HEK293 (cell line): ENCODE measurements around the gene RBCK1.

Experiments used
- CTCF ChIA-PET: fragments of 350-600 bp; formaldehyde crosslinking; extraction: SDS; loops from one replicate; lab custom pipeline; 2021; ENCODE audit warnings: antibody characterized with exemption; lab: Yijun Ruan, JAX
- POLR2A ChIA-PET: fragments of 300-600 bp; formaldehyde crosslinking; extraction: SDS; loops from one replicate; lab custom pipeline; 2020; ENCODE audit warnings: antibody characterized with exemption, inconsistent platforms; lab: Yijun Ruan, JAX
- H3K27ac ChIP-seq: fragments of 200-500 bp; sonication (Bioruptor generic); 2 replicates; pipeline ENCODE4 v1.5.1; 2014; ENCODE audit warnings: low read depth, low read length, control low read depth, inconsistent platforms; ENCODE audit errors: extremely low read depth
- H3K36me3 ChIP-seq, 2 experiments: fragments of 200-500 bp in 1 of 2; sonication (Bioruptor generic) in 1 of 2; 1 replicate in 1 of 2; 2 replicates in 1 of 2; pipeline ENCODE4 v1.5.1; 2014 to 2017; ENCODE audit warnings: inconsistent platforms in 2 of 2, low read length in 2 of 2; ENCODE audit not compliant: control insufficient read depth in 2 of 2, insufficient read depth in 1 of 2
- H3K4me1 ChIP-seq: fragments of 200-500 bp; sonication (Bioruptor generic); 2 replicates; pipeline ENCODE4 v1.5.1; 2014; ENCODE audit warnings: mild to moderate bottlenecking, low read length, inconsistent platforms; ENCODE audit not compliant: control insufficient read depth, insufficient read depth
- H3K4me3 ChIP-seq: 2 replicates; pipeline ENCODE4 v1.5.1; 2011; ENCODE audit warnings: low read depth, mild to moderate bottlenecking, control low read depth, low read length, moderate library complexity
- H3K9me3 ChIP-seq: fragments of 200-500 bp; sonication (Bioruptor generic); 2 replicates; pipeline ENCODE4 v1.5.1; 2014; ENCODE audit warnings: low read depth, low read length, inconsistent platforms; ENCODE audit not compliant: control insufficient read depth, insufficient read depth
- PRDM4 ChIP-seq: fragments of 450-650 bp; formaldehyde crosslinking; IDR thresholded peaks from 2 replicates; pipeline ENCODE4 v1.5.1; 2017; ENCODE audit warnings: missing biosample characterization, missing genetic modification characterization
- SALL2 ChIP-seq: fragments of 450-650 bp; formaldehyde crosslinking; IDR thresholded peaks from 2 replicates; pipeline ENCODE4 v1.5.0; 2017; ENCODE audit warnings: missing biosample characterization, mild to moderate bottlenecking, missing genetic modification characterization, borderline replicate concordance
- ZFP41 ChIP-seq: fragments of 450-650 bp; formaldehyde crosslinking; IDR thresholded peaks from 2 replicates; pipeline ENCODE4 v1.5.1; 2016; ENCODE audit warnings: missing biosample characterization, missing genetic modification characterization, borderline replicate concordance
- ZIC2 ChIP-seq: fragments of 450-650 bp; formaldehyde crosslinking; IDR thresholded peaks from 2 replicates; pipeline ENCODE4 v1.5.1; 2016; ENCODE audit warnings: missing biosample characterization, missing genetic modification characterization
- ZNF211 ChIP-seq: fragments of 450-650 bp; formaldehyde crosslinking; IDR thresholded peaks from 2 replicates; pipeline ENCODE4 v1.5.1; 2016; ENCODE audit warnings: low read depth, missing biosample characterization, missing genetic modification characterization
- ZNF239 ChIP-seq: fragments of 450-650 bp; formaldehyde crosslinking; IDR thresholded peaks from 2 replicates; pipeline ENCODE4 v1.5.1; 2016; ENCODE audit warnings: missing biosample characterization, missing genetic modification characterization
- ZNF350 ChIP-seq: fragments of 450-650 bp; formaldehyde crosslinking; IDR thresholded peaks from 2 replicates; pipeline ENCODE4 v1.5.0; 2017; ENCODE audit warnings: missing biosample characterization, mild to moderate bottlenecking, missing genetic modification characterization
- ZNF366 ChIP-seq: fragments of 450-650 bp; formaldehyde crosslinking; conservative IDR thresholded peaks from 2 replicates; pipeline ENCODE4 v1.5.1; 2016; ENCODE audit warnings: missing biosample characterization, missing genetic modification characterization
- ZNF398 ChIP-seq: fragments of 450-650 bp; formaldehyde crosslinking; IDR thresholded peaks from 2 replicates; pipeline ENCODE4 v1.5.1; 2017; ENCODE audit warnings: missing biosample characterization, missing genetic modification characterization
- ZNF416 ChIP-seq: fragments of 450-650 bp; formaldehyde crosslinking; IDR thresholded peaks from 2 replicates; pipeline ENCODE4 v1.5.1; 2016; ENCODE audit warnings: missing biosample characterization, missing genetic modification characterization
- ZNF488 ChIP-seq: fragments of 450-650 bp; formaldehyde crosslinking; IDR thresholded peaks from 2 replicates; pipeline ENCODE4 v1.5.1; 2016; ENCODE audit warnings: missing biosample characterization, missing genetic modification characterization
- ZNF521 ChIP-seq: fragments of 450-650 bp; formaldehyde crosslinking; IDR thresholded peaks from 2 replicates; pipeline ENCODE4 v1.5.1; 2017; ENCODE audit warnings: missing biosample characterization, mild to moderate bottlenecking, missing genetic modification characterization
- ZNF544 ChIP-seq: fragments of 450-650 bp; formaldehyde crosslinking; IDR thresholded peaks from 2 replicates; pipeline ENCODE4 v1.5.0; 2017; ENCODE audit warnings: missing biosample characterization, missing genetic modification characterization
- ZNF629 ChIP-seq: fragments of 450-650 bp; formaldehyde crosslinking; IDR thresholded peaks from 2 replicates; pipeline ENCODE4 v1.5.1; 2017; ENCODE audit warnings: missing biosample characterization, missing genetic modification characterization
- ZNF704 ChIP-seq: fragments of 450-650 bp; formaldehyde crosslinking; IDR thresholded peaks from 2 replicates; pipeline ENCODE4 v1.5.1; 2016; ENCODE audit warnings: missing biosample characterization, missing genetic modification characterization
- ZNF76 ChIP-seq: fragments of 450-650 bp; formaldehyde crosslinking; IDR thresholded peaks from 2 replicates; pipeline ENCODE4; 2016; ENCODE audit warnings: low read depth, missing biosample characterization, missing genetic modification characterization, borderline replicate concordance
- ZNF843 ChIP-seq: fragments of 450-650 bp; formaldehyde crosslinking; IDR thresholded peaks from 2 replicates; pipeline ENCODE4 v1.5.1; 2016; ENCODE audit warnings: missing biosample characterization, missing genetic modification characterization
- ZSCAN18 ChIP-seq: fragments of 450-650 bp; formaldehyde crosslinking; IDR thresholded peaks from 2 replicates; pipeline ENCODE4 v1.5.1; 2016; ENCODE audit warnings: missing biosample characterization, missing genetic modification characterization

The RBCK1 gene

GRCh38 chr20:432208-432607 lies 24.1 kb downstream of the RBCK1 start:
- Histone ChIP-seq H3K36me3 (peaks cover 9 to 85% of the 10 kb centered on the region in 2 experiments), H3K4me1 (no peaks in the 10 kb centered on the region; the same call in 1 of the 2 replicates), H3K27ac (no peak overlapping the region), H3K4me3 (no peak overlapping the region), H3K9me3 (no peaks in the 10 kb centered on the region)
- no peak for TF ChIP-seq ZNF416 (tag by site-specific recombination)
- no peak for TF ChIP-seq ZIC2
- no peak for TF ChIP-seq ZNF629 (tag by site-specific recombination)
- TF ChIP-seq ZNF521 (tag by site-specific recombination), result no peak
- no peak for TF ChIP-seq ZSCAN18
- no peak for TF ChIP-seq ZNF76 (tag by site-specific recombination)
- TF ChIP-seq ZNF211, result no peak
- no peak for TF ChIP-seq ZNF843
- TF ChIP-seq ZNF704 (tag by site-specific recombination), result no peak
- no peak for TF ChIP-seq ZNF488
- no peak for TF ChIP-seq SALL2 (tag by site-specific recombination)
- TF ChIP-seq ZFP41, result no peak
- no peak for TF ChIP-seq ZNF239 (tag by site-specific recombination)
- no peak for TF ChIP-seq ZNF544 (tag by site-specific recombination)
- no peak for TF ChIP-seq ZNF350 (tag by site-specific recombination)
- TF ChIP-seq PRDM4 (tag by site-specific recombination), result no peak
- no peak for TF ChIP-seq ZNF366 (tag by site-specific recombination)
- TF ChIP-seq ZNF398 (tag by site-specific recombination), result no peak
- POLR2A ChIA-PET, result interaction anchor here (0.9 to 1.7 kb wide), 3 partner anchors 25 to 85 kb away, joined by 3 to 6 read pairs (median 4); partner anchors contain the start of gene RBCK1
- CTCF ChIA-PET, result interaction anchor here (0.9 to 4.3 kb wide), 22 partner anchors 10 to 112 kb away, joined by 3 to 88 read pairs (median 7); partner anchors contain the start of gene TBC1D20
